ENCODE results near the gene DENND4C.

The DENND4C gene

GRCh38 chr9:19269582-19269981 is 39.1 kb downstream of the DENND4C start:
- no peak for DNase-seq (ENCODE audit: low spot score)

- DNase-seq (ENCODE audit: low spot score): no peak
Measured at GRCh38 chr9:19270421-19270949, 40.0 kb downstream of the DENND4C start.

DNA sequence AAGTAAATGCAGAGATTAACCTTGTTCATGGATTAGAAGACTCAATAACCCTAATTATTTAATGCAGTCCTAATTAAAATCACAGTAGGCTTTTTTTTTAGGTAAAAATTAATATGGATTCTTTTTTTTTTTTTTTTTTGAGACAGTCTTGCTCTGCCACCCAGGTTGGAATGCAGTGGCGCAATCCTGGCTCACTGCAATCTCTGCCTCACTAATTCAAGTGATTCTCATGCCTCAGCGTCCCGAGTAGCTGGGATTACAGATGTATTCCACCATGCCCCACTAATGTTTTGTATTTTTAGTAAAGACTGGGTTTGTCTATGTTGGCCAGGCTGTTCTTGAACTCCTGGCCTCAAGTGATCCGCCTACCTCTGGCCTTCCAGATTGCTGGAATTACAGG is 40.6 kb downstream of the DENND4C start:
- no peak for DNase-seq (ENCODE audit: low spot score)

- DNase-seq (ENCODE audit: low spot score): no peak
Measured at GRCh38 chr9:19281801-19282200, 51.3 kb downstream of the DENND4C start.

- no peak for DNase-seq (ENCODE audit: low spot score)
Measured at GRCh38 chr9:19283072-19283710, 52.7 kb downstream of the DENND4C start.

DNA sequence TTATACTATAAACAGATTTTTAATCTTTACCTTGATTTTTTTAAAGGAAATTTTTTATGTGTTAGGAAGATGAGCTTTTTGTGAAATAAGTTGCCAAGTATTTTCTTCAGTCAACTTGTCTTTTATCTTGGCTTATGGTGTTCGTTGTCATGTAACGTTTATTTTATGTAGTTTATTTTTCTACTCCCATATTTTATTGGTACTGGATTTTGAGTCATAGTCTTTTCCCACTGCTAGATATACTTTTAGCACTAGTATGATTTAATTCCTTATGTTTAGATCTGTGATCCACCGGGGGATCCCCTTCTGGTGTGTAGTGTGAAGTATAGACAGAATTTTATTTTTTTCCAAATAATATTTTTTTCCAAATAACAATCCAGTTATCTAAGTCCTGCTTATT is 54.2 kb downstream of the DENND4C start:
- DNase-seq (ENCODE audit: low spot score): no peak

DNA sequence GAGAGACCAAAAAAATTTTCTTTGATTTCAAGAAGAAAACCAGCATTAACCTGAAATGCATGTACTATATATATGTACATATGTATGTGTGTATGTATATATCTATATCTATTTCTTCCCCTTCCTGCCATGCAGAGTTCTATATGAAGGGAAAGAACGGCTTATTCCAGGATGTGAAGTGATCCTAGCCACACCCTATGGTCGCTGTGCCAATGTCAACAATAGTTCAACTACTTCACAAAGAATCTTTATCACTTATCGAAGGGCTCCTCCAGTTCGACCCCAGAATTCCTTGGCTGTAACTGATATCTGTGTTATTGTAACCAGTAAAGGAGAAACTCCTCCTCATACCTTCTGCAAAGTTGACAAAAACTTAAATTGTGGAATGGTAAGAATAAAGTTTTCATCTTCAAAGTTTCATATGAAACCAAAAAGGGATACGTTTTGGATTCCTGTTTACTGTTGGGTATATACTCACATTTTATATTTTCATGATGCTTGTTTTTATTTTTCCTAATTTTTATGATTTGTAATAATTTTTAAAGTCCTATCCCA is 56.2 kb downstream of the DENND4C start:
- peak; percentile 70 for DNase-seq (ENCODE audit: low spot score)

- DNase-seq (ENCODE audit: low spot score): no peak
Measured at GRCh38 chr9:19288081-19288480, 57.6 kb downstream of the DENND4C start.

DNA sequence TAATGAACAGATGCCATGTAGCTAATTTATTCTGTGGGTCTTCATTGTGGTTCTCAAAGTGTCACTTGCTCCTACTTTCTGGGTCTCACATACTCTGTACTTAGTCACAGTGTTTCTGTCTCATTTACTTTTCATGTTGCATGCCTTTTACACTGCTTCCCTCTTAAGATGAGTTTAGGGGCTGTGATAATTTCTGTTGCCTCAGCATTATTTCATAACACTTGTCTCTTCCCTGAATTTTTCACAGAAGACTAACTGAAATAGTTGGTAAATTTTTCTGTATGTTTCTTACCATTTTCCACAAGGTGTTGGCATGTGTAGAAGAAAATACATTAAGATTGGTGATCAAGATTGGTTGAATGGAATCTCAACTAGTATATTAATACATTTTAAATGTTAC is 59.6 kb downstream of the DENND4C start:
- no peak for DNase-seq (ENCODE audit: low spot score)

GRCh38 chr9:19294219-19294618 is 63.7 kb downstream of the DENND4C start:
- no peak for DNase-seq (ENCODE audit: low spot score)

DNA sequence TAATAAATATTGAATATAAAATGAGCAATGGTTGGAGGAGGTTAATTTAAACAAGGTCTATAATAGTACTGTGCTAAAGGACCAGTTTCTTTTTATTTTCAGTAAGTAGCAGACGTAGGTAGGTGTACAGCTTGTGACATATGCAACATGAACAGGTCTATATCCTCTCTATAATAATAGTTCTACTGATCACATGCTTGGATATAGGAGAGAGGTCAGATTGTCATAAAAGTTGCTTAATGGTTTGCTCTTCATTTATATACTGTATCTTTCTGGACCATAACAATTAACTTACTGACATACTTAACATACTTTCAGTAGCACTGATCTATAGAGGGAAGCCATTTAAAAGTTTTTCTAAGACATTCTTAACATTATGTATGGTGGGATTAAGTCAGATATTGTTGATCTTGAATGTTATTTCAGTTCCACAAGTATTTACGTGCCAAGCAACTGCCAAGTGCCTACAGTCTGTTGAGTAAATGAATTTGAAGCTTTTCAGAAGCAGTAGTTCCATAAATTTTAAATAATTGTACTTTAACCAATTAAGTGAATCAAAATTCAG is 68.0 kb downstream of the DENND4C start:
- no peak for DNase-seq (ENCODE audit: low spot score)

DNA sequence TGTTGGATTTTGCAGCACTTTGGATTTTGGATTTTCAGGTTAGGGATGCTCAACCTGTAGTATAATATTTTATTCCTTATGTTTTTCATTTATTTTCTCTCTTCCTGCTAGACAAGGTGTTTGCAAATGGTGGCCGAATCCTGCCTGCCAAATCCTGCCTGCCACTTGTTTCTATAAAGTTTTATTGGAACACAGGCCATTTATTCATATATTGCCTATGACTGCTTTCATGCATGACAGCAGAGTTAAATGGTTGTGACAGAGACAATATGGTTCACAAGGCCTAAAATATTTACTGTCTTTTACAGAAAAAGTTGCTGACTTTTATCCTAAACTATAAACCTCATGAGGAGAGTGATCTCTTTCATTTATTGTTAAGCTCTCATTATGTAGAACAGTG is 72.7 kb downstream of the DENND4C start:
- DNase-seq (ENCODE audit: low spot score): no peak

- no peak for DNase-seq (ENCODE audit: low spot score)
Measured at GRCh38 chr9:19306568-19306967, 76.1 kb downstream of the DENND4C start.

DNA sequence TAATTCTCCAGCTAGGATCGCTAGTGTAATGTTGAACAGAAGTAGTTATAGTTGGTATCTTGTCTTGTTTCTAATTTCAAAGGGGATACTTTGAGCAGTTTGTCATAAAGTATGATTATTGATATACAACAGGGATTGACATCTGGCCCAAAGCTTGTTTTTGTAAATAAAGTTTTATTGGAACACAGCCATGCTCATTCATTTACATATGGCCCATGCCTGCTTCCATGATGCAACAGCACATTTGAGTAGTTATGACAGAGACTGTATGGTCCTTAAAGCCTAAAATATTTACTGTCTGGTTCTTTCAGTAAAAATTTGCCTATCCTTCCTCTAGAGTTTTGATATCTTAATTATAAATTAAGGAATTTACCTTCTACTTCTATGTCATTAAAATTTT is 79.8 kb downstream of the DENND4C start:
- no peak for DNase-seq (ENCODE audit: low spot score)

GRCh38 chr9:19313573-19313972 is 83.1 kb downstream of the DENND4C start:
- DNase-seq (ENCODE audit: low spot score): no peak

DNA sequence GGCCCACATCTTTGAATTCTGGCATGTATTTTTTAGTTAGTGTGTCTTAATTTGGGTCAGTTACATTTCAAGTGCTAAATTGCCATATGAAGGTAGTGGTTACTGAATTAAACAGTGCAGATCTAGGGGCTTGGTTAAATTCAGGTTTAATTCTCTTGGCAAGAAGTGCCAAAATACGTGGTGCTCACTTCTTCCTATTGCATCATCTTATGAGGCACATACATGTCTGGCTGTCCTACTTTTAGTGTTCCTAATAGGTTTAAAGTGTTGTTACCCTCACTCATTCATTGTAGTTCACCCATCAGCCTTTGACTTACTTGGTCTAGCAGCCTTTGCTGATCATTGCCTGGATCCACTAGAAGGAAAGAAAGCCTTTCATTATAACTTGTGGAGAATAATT is 90.0 kb downstream of the DENND4C start:
- DNase-seq (ENCODE audit: low spot score): no peak

DNA sequence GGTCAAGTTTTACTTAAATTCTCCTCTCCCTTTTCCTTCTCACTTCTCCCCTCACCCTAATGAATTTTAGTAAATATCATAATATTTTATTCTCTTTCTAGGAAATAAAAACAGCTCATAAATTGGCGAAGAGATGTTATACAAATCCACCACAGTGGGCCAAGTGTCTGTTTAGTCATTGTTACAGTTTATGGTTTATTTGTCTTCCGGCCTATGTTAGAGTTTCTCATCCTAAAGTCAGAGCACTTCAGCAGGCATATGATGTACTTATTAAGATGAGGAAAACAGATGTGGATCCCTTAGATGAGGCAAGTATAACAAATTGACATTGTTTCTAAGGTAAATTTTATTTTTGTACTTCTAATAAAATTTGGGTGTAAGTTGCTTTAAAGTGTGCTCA is 101.4 kb downstream of the DENND4C start:
- DNase-seq (ENCODE audit: low spot score): no peak

GRCh38 chr9:19336166-19336565 is 105.7 kb downstream of the DENND4C start:
- DNase-seq (ENCODE audit: low spot score): no peak

DNA sequence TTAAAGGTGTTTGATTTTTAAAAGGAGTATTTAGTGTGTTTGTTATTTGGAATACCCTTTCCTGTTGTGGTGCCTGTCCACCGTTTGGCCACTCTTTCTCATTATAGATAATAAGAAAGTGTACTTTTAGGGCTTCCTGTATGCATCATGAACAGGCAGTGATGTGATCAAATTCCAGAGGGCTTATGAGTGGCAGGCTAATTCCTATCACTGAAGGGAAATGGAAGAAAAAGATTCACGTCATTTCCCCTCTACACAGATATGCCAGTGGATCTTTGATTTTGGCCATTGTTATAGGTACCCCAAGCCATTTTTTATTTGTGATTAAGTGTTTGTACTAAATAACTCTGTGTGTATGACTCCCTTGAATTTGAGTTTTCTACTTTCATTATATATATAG is 112.5 kb downstream of the DENND4C start:
- DNase-seq (ENCODE audit: low spot score): no peak

GRCh38 chr9:19358701-19359100 is 128.2 kb downstream of the DENND4C start:
- no peak for DNase-seq (ENCODE audit: low spot score)

GRCh38 chr9:19369107-19369506 is 138.6 kb downstream of the DENND4C start:
- no peak for DNase-seq (ENCODE audit: low spot score)

DNA sequence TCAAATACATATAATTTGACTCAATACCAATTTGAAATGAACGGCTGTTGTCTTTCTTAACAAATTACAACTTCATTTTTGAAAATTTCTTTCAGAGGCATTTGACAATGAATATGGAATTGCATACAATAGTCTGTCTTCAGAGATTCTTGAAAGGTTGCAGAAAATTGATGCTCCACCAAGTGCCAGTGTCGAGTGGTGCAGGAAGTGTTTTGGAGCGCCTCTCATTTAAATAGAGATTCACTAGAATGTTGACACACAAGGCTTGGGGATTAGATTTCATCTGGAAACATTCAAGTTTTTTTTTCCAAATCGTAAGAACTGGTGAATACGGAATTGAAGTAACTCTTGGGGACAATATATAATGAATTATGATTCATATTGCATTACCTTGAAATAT is 141.4 kb downstream of the DENND4C start:
- no peak for DNase-seq (ENCODE audit: low spot score)

DNA sequence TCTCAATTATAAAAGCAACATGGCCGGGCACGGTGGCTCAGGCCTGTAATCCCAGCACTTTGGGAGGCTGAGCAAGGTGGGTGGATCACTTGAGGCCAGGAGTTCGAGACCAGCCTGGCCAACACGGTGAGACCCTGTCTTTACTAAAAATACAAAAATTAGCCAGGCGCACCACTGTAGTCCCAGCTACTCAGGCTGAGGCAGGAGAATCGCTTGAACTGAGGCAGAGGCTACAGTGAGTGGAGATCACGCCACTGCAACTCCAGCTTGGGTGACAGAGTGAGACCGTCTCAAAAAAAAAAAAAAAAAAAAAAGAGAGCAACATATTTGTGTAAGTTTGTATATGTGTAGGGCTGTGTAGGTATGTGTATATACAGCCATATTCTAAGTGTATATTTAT is 142.1 kb downstream of the DENND4C start:
- no peak for DNase-seq (ENCODE audit: low spot score)

DNA sequence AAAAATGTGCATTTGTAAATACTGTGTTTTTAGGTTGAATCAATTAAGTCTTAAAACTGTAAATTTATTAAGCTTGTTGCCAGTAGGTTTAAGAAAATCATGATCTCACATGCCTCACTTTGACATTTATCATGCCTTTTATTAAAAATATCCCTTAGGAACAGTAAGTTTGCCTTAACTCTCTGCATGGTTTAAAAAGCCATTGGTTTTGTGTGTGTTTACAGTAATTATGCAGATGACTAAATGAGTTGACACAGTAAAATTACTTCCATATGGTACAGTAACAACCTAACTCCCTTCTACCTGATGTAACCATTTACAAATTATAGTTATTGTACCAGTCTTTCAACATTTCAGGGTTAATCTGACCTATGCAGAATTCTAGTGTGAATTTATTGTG is 143.0 kb downstream of the DENND4C start:
- DNase-seq (ENCODE audit: low spot score): no peak

Data from LoVo (cell line).